ENCODE results near the gene PHLDB1. TPM values are rescaled to one million over a fixed set of nuclear protein-coding genes. Genes with fewer than 3 reads are reported as not detected.

Gene PHLDB1
- total RNA-seq, 1 experiment from 2014 or later, result 36.2 TPM

GRCh38 chr11:118640332-118641154 is 33.1 kb downstream of the PHLDB1 start:
- intact Hi-C loops (cut with micrococcal nuclease), result loop anchor here (1.0 kb wide), 1 partner anchor 33 kb away; the partner anchor contains the start of gene PHLDB1
- no peak overlapping the region for H3K4me3 Mint-ChIP-seq (ENCODE audit: unreplicated experiment)
- H3K27ac Mint-ChIP-seq (ENCODE audit: low read depth, unreplicated experiment), result no peak overlapping the region
- CTCF ChIA-PET, result interaction anchor here (0.6 to 3.3 kb wide), 18 partner anchors 9 to 1053 kb away, joined by 3 to 39 read pairs (median 4); no protein-coding TSS in a partner anchor
- no peaks in the 10 kb centered on the region for H3K9me3 Mint-ChIP-seq (ENCODE audit: unreplicated experiment)
- POLR2A ChIA-PET, result interaction anchor here (0.6 to 8.7 kb wide), 5 partner anchors 12 to 254 kb away, joined by 3 to 132 read pairs (median 3); no protein-coding TSS in a partner anchor
- BruUV-seq (replicated peaks), result no TSS peak
- peaks cover 9% of the 10 kb centered on the region for H3K4me1 Mint-ChIP-seq (ENCODE audit: insufficient read depth, unreplicated experiment)
- DNase-seq (ENCODE audit: unreplicated experiment), result peak; percentile 54
- H3K27me3 Mint-ChIP-seq (ENCODE audit: insufficient read depth, unreplicated experiment), result no peaks in the 10 kb centered on the region
- peaks cover 43% of the 10 kb centered on the region for H3K36me3 Mint-ChIP-seq (ENCODE audit: insufficient read depth, unreplicated experiment)
- peak; percentile 50 for TF ChIP-seq CTCF (IDR thresholded peaks at IDR 0.05; ENCODE audit: unreplicated experiment)

- no peak overlapping the region for H3K4me3 Mint-ChIP-seq (ENCODE audit: unreplicated experiment)
- BruUV-seq (replicated peaks), result no TSS peak
- TF ChIP-seq CTCF (IDR thresholded peaks at IDR 0.05; ENCODE audit: unreplicated experiment), result no peak
- DNase-seq (ENCODE audit: unreplicated experiment), result peak; percentile 55
- H3K9me3 Mint-ChIP-seq (ENCODE audit: unreplicated experiment), result no peaks in the 10 kb centered on the region
- H3K4me1 Mint-ChIP-seq (ENCODE audit: insufficient read depth, unreplicated experiment), result peaks cover 9% of the 10 kb centered on the region
- peaks cover 46% of the 10 kb centered on the region for H3K36me3 Mint-ChIP-seq (ENCODE audit: insufficient read depth, unreplicated experiment)
- ChIA-PET CTCF (interaction anchor here (0.6 to 3.3 kb wide), 9 partner anchors 15 to 1052 kb away, joined by 3 to 39 read pairs (median 4); no protein-coding TSS in a partner anchor), POLR2A (interaction anchor here (0.8 kb wide), 1 partner anchor 14 kb away, joined by 6 read pairs; no protein-coding TSS in a partner anchor)
- intact Hi-C loops (cut with micrococcal nuclease), result no loop called here
- no peak overlapping the region for H3K27ac Mint-ChIP-seq (ENCODE audit: low read depth, unreplicated experiment)
- H3K27me3 Mint-ChIP-seq (ENCODE audit: insufficient read depth, unreplicated experiment), result no peaks in the 10 kb centered on the region
Observed at GRCh38 chr11:118641397-118642019, 34.1 kb downstream of the PHLDB1 start.

GRCh38 chr11:118643142-118643994 is 36.0 kb downstream of the PHLDB1 start:
- H3K9me3 Mint-ChIP-seq (ENCODE audit: unreplicated experiment), result no peaks in the 10 kb centered on the region
- ChIA-PET POLR2A (no interaction called here), CTCF (interaction anchor here (0.6 to 1.7 kb wide), 8 partner anchors 12 to 957 kb away, joined by 3 to 5 read pairs (median 4); no protein-coding TSS in a partner anchor)
- no peak overlapping the region for H3K4me3 Mint-ChIP-seq (ENCODE audit: unreplicated experiment)
- no peak for TF ChIP-seq CTCF (IDR thresholded peaks at IDR 0.05; ENCODE audit: unreplicated experiment)
- H3K4me1 Mint-ChIP-seq (ENCODE audit: insufficient read depth, unreplicated experiment), result peaks cover 9% of the 10 kb centered on the region
- intact Hi-C loops (cut with micrococcal nuclease), result no loop called here
- H3K27me3 Mint-ChIP-seq (ENCODE audit: insufficient read depth, unreplicated experiment), result no peaks in the 10 kb centered on the region
- H3K36me3 Mint-ChIP-seq (ENCODE audit: insufficient read depth, unreplicated experiment), result peaks cover 53% of the 10 kb centered on the region
- BruUV-seq (replicated peaks), result no TSS peak
- H3K27ac Mint-ChIP-seq (ENCODE audit: low read depth, unreplicated experiment), result no peak overlapping the region
- DNase-seq (ENCODE audit: unreplicated experiment), result no peak

Data from MCF 10A (cell line).